ENCODE results near the gene BCL3. TPM values are rescaled to one million over a fixed set of nuclear protein-coding genes. Genes with fewer than 3 reads are reported as not detected.

The BCL3 gene
- total RNA-seq, 1 experiment from 2014 or later = 2.7 TPM

- DNase-seq (ENCODE audit: low read depth, low spot score) = no peak
- in situ Hi-C loops (cut with HindIII; ENCODE audit: low pct_unique_long_range_greater_than_20kb, low sequenced_read_pairs) = no loop called here
Measured at GRCh38 chr19:44735011-44735410, 13.5 kb upstream of the BCL3 start.

DNA sequence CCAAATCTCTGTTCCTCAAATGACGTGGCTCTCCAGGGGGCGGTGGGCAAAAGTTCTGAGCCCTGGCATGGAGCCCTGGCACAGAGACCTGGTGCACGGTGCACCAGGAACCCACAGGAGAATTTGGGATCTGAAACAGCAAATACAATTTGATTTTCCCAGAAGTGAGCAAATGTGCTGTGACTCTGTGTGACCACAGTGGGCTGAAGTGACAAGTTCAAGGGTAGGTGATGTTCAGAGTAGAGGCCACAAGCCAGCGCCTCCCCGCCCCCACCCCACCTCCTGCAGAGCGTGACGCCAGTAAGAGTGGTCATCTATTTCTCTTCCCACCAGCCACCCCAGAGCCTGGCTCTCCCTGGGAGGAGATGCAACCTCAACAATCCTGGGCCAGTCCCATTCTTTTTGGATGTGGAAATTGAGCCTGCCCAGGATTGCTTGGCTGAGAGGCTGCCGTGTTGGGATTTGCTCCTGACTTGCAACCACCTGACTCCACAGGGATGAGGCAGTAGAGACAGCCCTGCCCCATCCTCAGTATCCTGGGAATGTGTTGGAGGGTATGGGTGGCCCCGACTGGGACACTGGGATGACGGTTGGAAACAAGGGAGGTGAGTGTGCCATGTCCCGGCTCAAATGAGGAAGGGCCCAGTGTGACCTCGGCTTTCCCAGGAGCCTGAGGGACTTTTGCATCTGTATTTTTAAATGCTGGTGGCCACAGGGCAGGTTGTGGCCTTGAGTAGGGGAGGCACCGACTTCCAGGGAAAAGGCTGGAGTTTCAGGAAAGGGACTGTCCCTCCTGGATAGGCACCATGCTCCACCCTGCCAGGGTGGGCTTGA, 11.1 kb upstream of the BCL3 start:
- DNase-seq (ENCODE audit: low read depth, low spot score) = no peak

GRCh38 chr19:44738136-44738535, 10.4 kb upstream of the BCL3 start:
- no peak for DNase-seq (ENCODE audit: low read depth, low spot score)

More for the DNA sequence above, 11.1 kb upstream of the BCL3 start:
- in situ Hi-C loops (cut with HindIII; ENCODE audit: low pct_unique_long_range_greater_than_20kb, low sequenced_read_pairs) = no loop called here

DNA sequence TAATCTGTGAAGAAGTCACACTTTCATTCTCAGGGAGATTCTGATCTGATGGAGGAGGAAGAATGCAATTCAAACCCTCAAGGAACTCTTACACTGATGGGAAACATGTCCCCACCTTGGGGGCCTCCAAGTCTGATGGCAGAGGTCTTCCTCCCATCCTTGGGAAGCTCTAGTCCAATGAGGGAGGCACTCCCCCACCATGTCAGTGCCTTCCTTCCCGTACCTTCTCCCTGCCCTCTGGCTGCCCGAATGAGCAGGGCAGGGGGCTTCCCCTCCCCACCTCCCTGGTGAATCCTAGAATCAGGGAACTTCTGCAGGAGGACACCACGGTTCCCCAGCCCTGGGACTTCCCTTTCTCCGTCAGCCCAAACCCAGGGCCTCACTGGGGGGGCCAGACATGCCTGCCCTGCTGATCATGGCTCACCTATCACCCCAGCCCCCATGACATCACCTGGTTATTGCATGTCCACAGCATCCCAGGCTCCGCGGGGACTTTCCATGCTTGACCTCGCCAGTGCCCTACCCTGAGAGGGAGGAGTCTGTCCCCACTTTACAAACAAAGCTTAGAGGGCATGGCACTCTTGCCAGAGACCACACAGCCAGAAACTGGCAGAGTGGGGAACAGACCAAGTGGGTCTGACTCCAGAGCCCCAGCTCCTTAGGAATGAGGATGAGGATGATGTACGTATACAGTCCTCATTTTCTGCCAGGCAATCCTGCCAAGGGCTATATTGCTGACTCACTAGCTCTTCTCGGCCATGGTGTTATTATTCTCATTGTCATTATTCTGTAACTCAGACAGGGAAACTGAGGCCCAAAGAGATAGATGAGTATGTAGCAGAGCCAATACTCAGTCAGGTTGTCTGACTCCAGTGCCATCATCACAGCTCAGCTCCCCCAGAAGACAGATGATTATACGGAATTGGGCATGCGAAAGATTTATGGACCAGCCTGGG, 9.6 kb upstream of the BCL3 start:
- DNase-seq (ENCODE audit: low read depth, low spot score) = no peak
- in situ Hi-C loops (cut with HindIII; ENCODE audit: low pct_unique_long_range_greater_than_20kb, low sequenced_read_pairs) = no loop called here

More at GRCh38 chr19:44738136-44738535, 10.4 kb upstream of the BCL3 start:
- in situ Hi-C loops (cut with HindIII; ENCODE audit: low pct_unique_long_range_greater_than_20kb, low sequenced_read_pairs) = no loop called here

DNA sequence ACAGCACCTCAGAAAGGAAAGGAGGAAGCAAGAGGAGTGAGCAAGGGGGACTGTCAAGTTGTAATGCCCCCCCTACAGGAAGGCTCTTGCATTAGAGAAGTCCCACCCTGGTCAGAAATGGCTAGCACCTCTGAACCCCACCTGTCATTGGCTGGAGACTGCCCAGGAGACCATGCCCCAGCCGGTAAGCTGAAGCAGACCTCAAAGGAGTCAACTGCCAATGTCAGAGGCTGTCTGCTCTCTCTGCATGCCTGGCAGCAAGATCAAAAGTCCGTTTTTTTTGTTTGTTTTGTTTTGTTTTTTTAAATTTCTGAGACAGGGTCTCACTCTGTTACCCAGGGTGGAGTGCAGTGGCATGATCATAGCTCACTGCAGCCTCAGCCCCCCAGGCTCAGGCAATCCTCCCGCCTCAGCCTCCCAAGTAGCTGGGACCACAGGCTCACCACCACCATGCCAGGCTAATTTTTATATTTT, 8.1 kb upstream of the BCL3 start:
- DNase-seq (ENCODE audit: low read depth, low spot score) = no peak
- in situ Hi-C loops (cut with HindIII; ENCODE audit: low pct_unique_long_range_greater_than_20kb, low sequenced_read_pairs) = no loop called here

GRCh38 chr19:44741258-44741731, 7.2 kb upstream of the BCL3 start:
- in situ Hi-C loops (cut with HindIII; ENCODE audit: low pct_unique_long_range_greater_than_20kb, low sequenced_read_pairs) = no loop called here
- no peak for DNase-seq (ENCODE audit: low read depth, low spot score)

DNA sequence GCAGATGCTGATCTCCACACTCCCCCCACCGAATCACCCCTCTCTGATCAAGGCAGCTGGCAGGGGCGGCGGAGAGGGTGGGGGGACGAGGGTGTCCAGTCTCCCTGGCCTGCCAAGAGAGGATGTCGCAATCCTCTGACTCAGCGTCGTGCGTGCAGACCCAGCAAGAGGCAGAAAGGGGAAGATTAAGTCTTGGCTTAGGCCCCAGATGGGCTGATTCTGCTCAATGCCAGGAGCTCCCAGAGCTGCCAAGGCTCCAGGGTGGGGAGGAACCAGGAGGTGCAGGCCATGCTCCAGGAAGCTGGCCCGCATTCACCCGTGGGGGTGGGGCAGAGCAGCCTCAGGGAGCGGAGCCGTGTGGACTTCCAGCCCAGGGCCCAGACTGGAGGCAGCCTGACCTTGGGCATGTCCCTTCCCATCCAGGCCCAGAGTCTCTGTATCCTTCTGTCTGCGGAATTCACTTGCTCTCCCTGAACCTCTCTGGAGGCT, 6.6 kb upstream of the BCL3 start:
- in situ Hi-C loops (cut with HindIII; ENCODE audit: low pct_unique_long_range_greater_than_20kb, low sequenced_read_pairs) = no loop called here
- peak; percentile 87 for DNase-seq (ENCODE audit: low read depth, low spot score)

- in situ Hi-C loops (cut with HindIII; ENCODE audit: low pct_unique_long_range_greater_than_20kb, low sequenced_read_pairs) = no loop called here
- no peak for DNase-seq (ENCODE audit: low read depth, low spot score)
Measured at GRCh38 chr19:44742330-44743061, 6.0 kb upstream of the BCL3 start.

GRCh38 chr19:44744871-44745332, 3.6 kb upstream of the BCL3 start:
- in situ Hi-C loops (cut with HindIII; ENCODE audit: low pct_unique_long_range_greater_than_20kb, low sequenced_read_pairs) = no loop called here
- no peak for DNase-seq (ENCODE audit: low read depth, low spot score)

DNA sequence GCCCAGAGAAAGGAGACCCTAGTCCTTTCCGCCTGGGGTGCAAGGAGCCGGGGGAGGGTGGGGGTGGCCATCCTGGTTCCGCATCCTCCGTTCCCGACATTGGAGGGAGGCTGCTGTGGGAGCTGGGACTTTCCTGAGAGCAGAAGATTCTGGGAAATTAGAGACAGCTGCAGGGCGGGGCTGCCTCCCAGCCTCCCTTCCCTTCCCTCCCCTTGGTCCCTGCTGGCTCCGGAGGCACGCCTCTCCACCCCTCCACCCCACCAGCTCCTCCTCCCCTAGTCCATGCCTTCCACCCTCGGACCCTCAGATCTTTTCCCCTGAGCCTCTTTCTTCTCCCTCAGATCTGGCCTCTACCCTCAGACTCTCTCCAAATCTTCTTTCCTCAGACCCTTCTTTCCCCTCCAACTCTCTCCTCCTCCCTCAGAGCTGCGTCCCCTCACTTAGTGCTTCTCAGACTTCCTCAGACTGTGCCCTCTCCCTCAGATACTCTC, 3.1 kb upstream of the BCL3 start:
- in situ Hi-C loops (cut with HindIII; ENCODE audit: low pct_unique_long_range_greater_than_20kb, low sequenced_read_pairs) = no loop called here
- DNase-seq (ENCODE audit: low read depth, low spot score) = no peak

DNA sequence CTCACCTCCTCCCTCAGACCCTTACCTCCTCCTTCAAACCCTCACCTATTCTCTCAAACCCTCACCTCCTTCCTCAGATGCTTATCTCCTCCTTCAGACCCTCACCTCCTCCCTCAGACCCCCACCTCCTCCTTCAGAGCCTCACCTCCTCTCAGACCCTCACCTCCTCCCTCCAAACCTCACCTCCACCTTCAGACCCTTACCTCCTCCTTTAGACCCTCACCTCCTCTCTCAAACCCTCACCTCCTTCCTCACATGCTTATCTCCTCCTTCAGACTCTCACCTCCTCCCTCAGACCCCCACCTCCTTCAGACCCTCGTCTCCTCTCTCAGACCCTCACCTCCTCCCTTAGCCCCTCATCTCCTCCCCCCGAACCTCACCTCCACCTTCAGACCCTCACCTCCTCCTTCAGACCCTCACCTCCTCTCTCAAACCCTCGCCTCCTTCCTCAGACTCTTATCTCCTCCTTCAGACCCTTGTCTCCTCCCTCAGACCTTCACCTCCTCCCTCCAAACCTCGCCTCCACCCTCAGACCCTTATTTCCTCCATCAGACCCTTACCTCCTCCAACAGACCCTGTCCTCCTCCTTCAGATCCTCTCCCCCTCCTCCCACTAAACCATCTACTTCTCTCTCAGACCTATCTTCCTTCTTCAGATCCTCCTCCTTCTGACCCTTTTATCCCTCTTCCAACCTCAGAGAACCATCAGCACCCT, 2.5 kb upstream of the BCL3 start:
- DNase-seq (ENCODE audit: low read depth, low spot score) = no peak
- in situ Hi-C loops (cut with HindIII; ENCODE audit: low pct_unique_long_range_greater_than_20kb, low sequenced_read_pairs) = no loop called here

GRCh38 chr19:44746616-44746945, 1.9 kb upstream of the BCL3 start:
- in situ Hi-C loops (cut with HindIII; ENCODE audit: low pct_unique_long_range_greater_than_20kb, low sequenced_read_pairs) = no loop called here
- DNase-seq (ENCODE audit: low read depth, low spot score) = no peak

GRCh38 chr19:44746946-44747738, 1.4 kb upstream of the BCL3 start:
- in situ Hi-C loops (cut with HindIII; ENCODE audit: low pct_unique_long_range_greater_than_20kb, low sequenced_read_pairs) = no loop called here
- DNase-seq (ENCODE audit: low read depth, low spot score) = peak; percentile 80

DNA sequence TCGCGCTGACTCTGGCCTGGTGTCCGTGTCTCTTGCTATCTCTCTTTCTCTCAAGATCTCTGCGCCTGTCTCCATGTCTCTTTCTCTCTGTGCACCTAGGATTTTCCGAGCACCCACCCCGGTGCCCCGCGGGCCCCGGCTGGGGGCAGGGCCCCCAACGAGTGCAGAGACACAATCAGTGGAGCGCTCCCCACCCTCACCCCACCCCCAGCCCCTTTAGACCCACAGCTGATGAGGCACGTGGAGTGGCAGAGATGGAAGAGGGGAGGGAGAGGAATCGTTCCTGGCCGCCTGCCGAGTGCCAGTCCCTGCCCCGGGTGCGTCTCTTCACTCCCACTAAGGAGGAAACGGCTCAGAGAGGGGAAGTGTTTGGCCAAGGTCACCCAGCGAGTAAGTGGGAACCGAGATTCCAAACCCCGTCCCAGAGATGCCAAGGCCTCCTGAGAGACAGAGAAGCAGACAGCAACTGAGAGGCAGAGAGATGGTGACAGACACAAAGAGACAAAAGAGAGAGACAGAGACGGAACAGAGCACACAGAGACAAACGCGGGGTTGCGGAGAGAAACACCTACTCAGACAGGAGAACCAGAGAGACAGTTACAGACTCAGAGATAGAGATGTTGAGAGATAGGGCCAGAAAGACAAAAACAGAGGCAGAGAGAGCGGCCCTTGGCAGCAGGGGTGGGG, 626 bp upstream of the BCL3 start:
- DNase-seq (ENCODE audit: low read depth, low spot score) = peak; percentile 52

GRCh38 chr19:44749292-44749691, 784 bp downstream of the BCL3 start:
- in situ Hi-C loops (cut with HindIII; ENCODE audit: low pct_unique_long_range_greater_than_20kb, low sequenced_read_pairs) = no loop called here
- no peak for DNase-seq (ENCODE audit: low read depth, low spot score)

More for the DNA sequence above, 626 bp upstream of the BCL3 start:
- in situ Hi-C loops (cut with HindIII; ENCODE audit: low pct_unique_long_range_greater_than_20kb, low sequenced_read_pairs) = no loop called here
